H9 (cell line): Measurements from ENCODE around the gene CBFA2T2. TPM values are rescaled to one million over a fixed set of nuclear protein-coding genes. Genes with fewer than 3 reads are reported as not detected.

Experiments used
- DNase-seq: peaks from one replicate; pipeline ENCODE4 v3.0.0-alpha.2; 2017
- H2AFZ ChIP-seq: one replicate; pipeline ENCODE4 v1.6.1; 2013; ENCODE audit warnings: mild to moderate bottlenecking, low read length, control low read depth, moderate library complexity
- H2AK5ac ChIP-seq: 2 replicates; pipeline ENCODE4 v1.6.1; 2013; ENCODE audit warnings: low read length, control low read depth, mixed read lengths; ENCODE audit not compliant: insufficient read length
- H2BK120ac ChIP-seq: one replicate; pipeline ENCODE4 v1.6.1; 2013; ENCODE audit warnings: low read depth, mild to moderate bottlenecking, low read length, control low read depth, inconsistent platforms; ENCODE audit not compliant: poor library complexity, severe bottlenecking
- H2BK12ac ChIP-seq: 2 replicates; pipeline ENCODE4 v1.6.1; 2013; ENCODE audit warnings: low read length, control low read depth, mixed read lengths, low read depth; ENCODE audit not compliant: insufficient read length
- H2BK15ac ChIP-seq: 2 replicates; pipeline ENCODE4 v1.6.1; 2013; ENCODE audit warnings: low read depth, low read length, control low read depth
- H2BK20ac ChIP-seq: one replicate; pipeline ENCODE4 v1.6.1; 2013; ENCODE audit warnings: low read depth, mild to moderate bottlenecking, low read length, control low read depth, inconsistent platforms; ENCODE audit not compliant: poor library complexity, severe bottlenecking
- H2BK5ac ChIP-seq: 2 replicates; pipeline ENCODE4 v1.6.1; 2013; ENCODE audit warnings: low read length, control low read depth, mixed read lengths; ENCODE audit not compliant: insufficient read length
- H3K14ac ChIP-seq: 2 replicates; pipeline ENCODE4 v1.6.1; 2013; ENCODE audit warnings: low read length, control low read depth; ENCODE audit not compliant: insufficient read depth
- H3K18ac ChIP-seq: 2 replicates; pipeline ENCODE4 v1.6.1; 2013; ENCODE audit warnings: low read depth, mild to moderate bottlenecking, mixed read lengths, low read length, control low read depth; ENCODE audit not compliant: insufficient read length
- H3K23ac ChIP-seq: 2 replicates; pipeline ENCODE4 v1.6.1; 2013; ENCODE audit warnings: low read length, control low read depth, mixed read lengths, low read depth; ENCODE audit not compliant: insufficient read length
- H3K23me2 ChIP-seq: 2 replicates; pipeline ENCODE4 v1.6.1; 2013; ENCODE audit warnings: low read depth, mild to moderate bottlenecking, mixed read lengths, low read length, control low read depth; ENCODE audit not compliant: insufficient read length, poor library complexity, severe bottlenecking
- H3K27ac ChIP-seq: 2 replicates; pipeline ENCODE4 v1.5.1; 2013; ENCODE audit warnings: low read length, control low read depth, mixed read lengths, low read depth; ENCODE audit not compliant: insufficient read length
- H3K27me3 ChIP-seq: 2 replicates; pipeline ENCODE4 v1.6.1; 2013; ENCODE audit warnings: low read length, control low read depth, inconsistent platforms; ENCODE audit not compliant: insufficient read depth
- H3K4ac ChIP-seq: 2 replicates; pipeline ENCODE4 v1.6.1; 2013; ENCODE audit warnings: low read depth, mild to moderate bottlenecking, control low read depth, inconsistent platforms, low read length, moderate library complexity
- H3K4me1 ChIP-seq: 2 replicates; pipeline ENCODE4 v1.6.1; 2013; ENCODE audit warnings: low read length, control low read depth, inconsistent platforms; ENCODE audit not compliant: insufficient read depth
- H3K4me2 ChIP-seq: 2 replicates; pipeline ENCODE4 v1.6.1; 2013; ENCODE audit warnings: low read length, control low read depth, mixed read lengths; ENCODE audit not compliant: insufficient read length, insufficient read depth
- H3K56ac ChIP-seq: 2 replicates; pipeline ENCODE4 v1.6.1; 2013; ENCODE audit warnings: low read depth, mild to moderate bottlenecking, mixed read lengths, low read length, control low read depth; ENCODE audit not compliant: insufficient read length
- H3K79me1 ChIP-seq: 2 replicates; pipeline ENCODE4 v1.6.1; 2013; ENCODE audit warnings: low read depth, mild to moderate bottlenecking, moderate library complexity, low read length, control low read depth, inconsistent platforms; ENCODE audit not compliant: insufficient read depth, poor library complexity, severe bottlenecking
- H3K79me2 ChIP-seq: 2 replicates; pipeline ENCODE4 v1.6.1; 2013; ENCODE audit warnings: low read length, control low read depth, inconsistent platforms; ENCODE audit not compliant: insufficient read depth
- H3K9ac ChIP-seq: 2 replicates; pipeline ENCODE4 v1.6.1; 2013; ENCODE audit warnings: low read length, control low read depth, mixed read lengths; ENCODE audit not compliant: insufficient read length; ENCODE audit errors: extremely low read depth
- H3K9me3 ChIP-seq: one replicate; pipeline ENCODE4 v1.6.1; 2013; ENCODE audit warnings: low read depth, low read length, inconsistent platforms; ENCODE audit not compliant: control insufficient read depth
- H3T11ph ChIP-seq: one replicate; pipeline ENCODE4 v1.6.1; 2013; ENCODE audit warnings: mild to moderate bottlenecking, low read length, control low read depth, inconsistent platforms
- H4K20me1 ChIP-seq: one replicate; pipeline ENCODE4 v1.6.1; 2013; ENCODE audit not compliant: control insufficient read depth, insufficient read length, insufficient read depth
- H4K5ac ChIP-seq: 2 replicates; pipeline ENCODE4 v1.6.1; 2013; ENCODE audit warnings: low read depth, mild to moderate bottlenecking, mixed read lengths, low read length, control low read depth; ENCODE audit not compliant: insufficient read length
- H4K8ac ChIP-seq: replicated peaks from 2 replicates; pipeline ENCODE4 v1.6.1; 2013; ENCODE audit warnings: low read length, control low read depth, mixed read lengths, low read depth; ENCODE audit not compliant: insufficient read length
- H4K91ac ChIP-seq: 2 replicates; pipeline ENCODE4 v1.6.1; 2013; ENCODE audit warnings: low read depth, mild to moderate bottlenecking, moderate library complexity, mixed read lengths, low read length, control low read depth; ENCODE audit not compliant: insufficient read length
- H3K27ac Mint-ChIP-seq, 3 experiments: 2 replicates in 2 of 3; 3 replicates in 1 of 3; pipeline ENCODE4 v1.8.0; 2020 to 2021; ENCODE audit warnings: mixed read lengths in 3 of 3, mild to moderate bottlenecking in 1 of 3, moderate library complexity in 1 of 3
- H3K27me3 Mint-ChIP-seq: 2 replicates; pipeline ENCODE4 v1.8.0; 2021; ENCODE audit warnings: low read depth, mild to moderate bottlenecking, moderate library complexity, mixed read lengths
- H3K36me3 Mint-ChIP-seq, 3 experiments: 2 replicates in 2 of 3; 3 replicates in 1 of 3; pipeline ENCODE4 v1.8.0; 2020 to 2021; ENCODE audit warnings: low read depth in 3 of 3, mixed read lengths in 3 of 3; ENCODE audit not compliant: insufficient read depth in 1 of 3
- H3K4me1 Mint-ChIP-seq, 2 experiments: 2 replicates each; pipeline ENCODE4 v1.8.0; 2020; ENCODE audit warnings: mixed read lengths in 2 of 2
- H3K4me3 Mint-ChIP-seq, 2 experiments: 2 replicates in 1 of 2; 3 replicates in 1 of 2; pipeline ENCODE4 v1.8.0; 2020 to 2021; ENCODE audit warnings: mild to moderate bottlenecking in 2 of 2, mixed read lengths in 2 of 2, moderate library complexity in 1 of 2
- H3K9me3 Mint-ChIP-seq, 2 experiments: 2 replicates in 1 of 2; 3 replicates in 1 of 2; pipeline ENCODE4 v1.8.0; 2020; ENCODE audit warnings: mild to moderate bottlenecking in 2 of 2, mixed read lengths in 2 of 2, moderate library complexity in 1 of 2
- CTCF ChIP-seq: fragments of 200-600 bp; sonication (generic); conservative IDR thresholded peaks from 3 replicates; pipeline ENCODE4 v1.8.0; 2021; ENCODE audit warnings: antibody characterized with exemption, mild to moderate bottlenecking
- WGBS: extraction: QIAGEN DNeasy Blood & Tissue Kit; methylation state at CpG from one replicate; pipeline ENCODE4 v1.1.7; 2013; ENCODE audit warnings: missing lambda C conversion rate, low lambda C conversion rate, mixed read lengths; ENCODE audit not compliant: insufficient read length; ENCODE audit errors: extremely low coverage; 5-methylcytosine and 5-hydroxymethylcytosine counted together
- total RNA-seq: library from RNA; stranded (reverse); gene quantifications from 2 replicates; pipeline ENCODE4 v1.2.1, GENCODE V29; 2021

Gene CBFA2T2
- total RNA-seq, 1 experiment from 2014 or later = 11.2 TPM

GRCh38 chr20:33474097-33474873 lies 15.6 kb upstream of the CBFA2T2 start:
- WGBS = no CpG with 5 or more reads among the region's 7 CpGs
- H3K27me3 Mint-ChIP-seq = peaks cover 2% of the 10 kb centered on the region; the same call in 1 of the 2 replicates
- Histone ChIP-seq H3K18ac (no peak overlapping the region), H4K91ac (no peak overlapping the region), H3K14ac (no peak overlapping the region), H3K9me3 (no peaks in the 10 kb centered on the region), H3K4me1 (no peaks in the 10 kb centered on the region; the same call in 1 of the 2 replicates), H2BK120ac (no peak overlapping the region), H4K20me1 (no peaks in the 10 kb centered on the region), H3T11ph (no peak overlapping the region), H3K23me2 (no peaks in the 10 kb centered on the region), H3K27me3 (no peaks in the 10 kb centered on the region), H3K79me1 (no peaks in the 10 kb centered on the region), H3K9ac (no peak overlapping the region), H3K4me2 (no peak overlapping the region), H2BK20ac (no peak overlapping the region), H4K8ac (no peak overlapping the region), H3K4ac (no peak overlapping the region), H3K79me2 (no peaks in the 10 kb centered on the region), H2BK5ac (no peak overlapping the region), H3K23ac (no peak overlapping the region), H3K56ac (no peak overlapping the region), H2BK12ac (no peak overlapping the region), H3K27ac (no peak overlapping the region), H2AK5ac (no peak overlapping the region), H2AFZ (no peak overlapping the region), H4K5ac (no peak overlapping the region), H2BK15ac (no peak overlapping the region)
- no peak overlapping the region for H3K27ac Mint-ChIP-seq
- H3K4me3 Mint-ChIP-seq = no peak overlapping the region
- no peaks in the 10 kb centered on the region; a peak in 1 of 7 replicates for H3K36me3 Mint-ChIP-seq
- no peaks in the 10 kb centered on the region for H3K9me3 Mint-ChIP-seq
- peaks cover 40 to 41% of the 10 kb centered on the region in 2 experiments for H3K4me1 Mint-ChIP-seq
- no peak for TF ChIP-seq CTCF
- DNase-seq = no peak
